Mammary epithelial cell (primary cell): ENCODE data around the gene VWA2.

Experiments used
- CTCF ChIP-seq, 2 donors: IDR thresholded peaks in 1 of 2; conservative IDR thresholded peaks in 1 of 2; 2 replicates each; pipeline ENCODE4 v1.5.1; 2011 to 2012; ENCODE audit warnings: inconsistent platforms in 2 of 2, low read length in 2 of 2, mild to moderate bottlenecking in 2 of 2, control low read depth in 1 of 2, low read depth in 1 of 2; ENCODE audit not compliant: insufficient read depth in 1 of 2; ENCODE audit errors: extremely low read depth in 1 of 2
- EZH2 ChIP-seq: IDR thresholded peaks from 2 replicates; pipeline ENCODE4 v1.6.1; 2012; ENCODE audit warnings: low read length, inconsistent platforms, borderline replicate concordance

- TF ChIP-seq CTCF (conservative IDR thresholded peaks at IDR 0.05 in 1 of 2, IDR thresholded peaks at IDR 0.05 in 1 of 2; ENCODE audit: extremely low read depth in 1 of 2, insufficient read depth in 1 of 2, low read depth in 1 of 2, low read length in 2 of 2) (no peak), EZH2 (no peak)
These were observed 89.4 kb downstream of the VWA2 start for GRCh38 chr10:114328441-114328812.
